HG03354 (cell line): ENCODE results near the gene ISM1.

Experiments used
- ATAC-seq: cut with Tn5 transposase; IDR thresholded peaks from one replicate; pipeline ENCODE4 v1.9.1; 2021; ENCODE audit warnings: mild to moderate bottlenecking; ENCODE audit not compliant: unreplicated experiment, poor library complexity, severe bottlenecking

The ISM1 gene

GRCh38 chr20:13298692-13299373 lies 77.8 kb downstream of the ISM1 start:
- no peak for ATAC-seq

DNA sequence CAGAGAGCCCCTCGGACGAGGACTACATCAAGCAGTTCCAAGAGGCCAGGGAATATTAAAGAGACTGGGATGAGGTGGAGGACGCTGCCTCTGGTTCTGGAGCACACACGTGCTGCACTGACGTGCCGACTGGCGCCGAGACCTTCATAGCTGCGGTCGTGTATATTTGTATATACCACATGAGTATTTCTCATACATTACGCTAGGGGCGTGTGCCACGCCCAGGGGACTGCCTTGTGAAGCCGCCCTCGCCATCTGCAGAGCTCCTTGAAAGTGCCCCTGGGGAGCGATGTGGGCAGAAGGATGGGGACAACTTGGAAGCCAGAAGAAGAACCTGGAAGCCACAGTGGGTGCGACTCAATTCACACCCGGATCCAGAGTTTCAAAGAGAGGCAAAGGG lies 78.3 kb downstream of the ISM1 start:
- no peak for ATAC-seq

DNA sequence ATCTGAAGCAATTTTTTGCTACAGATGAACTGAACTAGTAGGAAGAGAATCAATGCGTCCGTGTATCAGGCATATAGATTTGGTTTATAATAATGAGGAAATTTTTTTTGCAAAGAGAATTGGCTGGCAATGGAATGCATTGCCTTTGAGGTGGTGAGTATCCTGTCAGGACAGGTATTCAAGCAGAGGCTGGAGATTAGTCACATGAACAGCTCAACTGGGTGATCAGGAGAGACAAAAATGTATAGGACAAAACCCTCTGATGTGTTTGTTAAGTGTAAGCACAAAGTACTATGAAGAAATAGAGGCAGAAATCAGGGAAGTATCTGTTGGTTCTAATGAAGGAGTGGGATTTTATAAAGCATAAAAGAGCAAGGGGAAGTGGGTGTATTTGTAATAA lies 80.5 kb downstream of the ISM1 start:
- ATAC-seq, result no peak

DNA sequence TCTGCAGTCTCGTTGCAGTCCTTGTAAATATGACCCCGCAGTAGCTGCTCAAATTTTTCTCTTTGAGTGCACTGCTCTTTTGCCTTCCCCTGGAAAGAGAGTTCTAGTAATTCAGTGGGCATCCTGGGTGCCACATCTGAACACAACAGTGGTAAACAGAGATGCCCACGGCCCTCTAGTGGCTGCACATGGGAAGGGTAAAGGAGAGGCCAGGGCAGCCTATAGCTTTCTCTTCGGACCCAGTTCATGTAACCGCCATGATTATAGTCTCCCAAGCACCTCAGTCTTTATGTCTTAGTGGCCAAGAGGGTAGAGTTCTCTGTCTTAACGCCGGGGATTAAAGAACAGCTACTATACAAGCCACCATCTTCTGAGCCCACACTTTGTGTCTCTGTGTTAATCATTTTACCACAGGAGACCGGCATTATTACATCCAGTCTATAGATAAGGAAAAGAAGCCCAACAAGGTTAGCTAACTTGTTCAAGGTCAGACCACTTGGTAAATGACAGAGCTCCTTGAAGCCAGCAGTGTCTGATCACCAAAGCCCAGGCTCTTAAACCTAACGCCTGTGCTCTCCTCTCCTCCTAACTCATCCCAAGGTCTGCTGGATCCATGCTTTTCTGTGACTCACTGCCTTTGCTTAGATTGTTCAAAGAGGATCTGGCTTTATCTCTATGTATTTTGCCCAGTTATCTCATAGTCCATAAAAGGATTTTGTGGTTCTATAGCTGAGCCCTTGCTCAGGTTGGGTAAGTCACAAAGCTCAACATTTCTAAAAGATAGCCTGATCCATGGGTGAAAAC lies 81.8 kb downstream of the ISM1 start:
- ATAC-seq, result peak; percentile 91

DNA sequence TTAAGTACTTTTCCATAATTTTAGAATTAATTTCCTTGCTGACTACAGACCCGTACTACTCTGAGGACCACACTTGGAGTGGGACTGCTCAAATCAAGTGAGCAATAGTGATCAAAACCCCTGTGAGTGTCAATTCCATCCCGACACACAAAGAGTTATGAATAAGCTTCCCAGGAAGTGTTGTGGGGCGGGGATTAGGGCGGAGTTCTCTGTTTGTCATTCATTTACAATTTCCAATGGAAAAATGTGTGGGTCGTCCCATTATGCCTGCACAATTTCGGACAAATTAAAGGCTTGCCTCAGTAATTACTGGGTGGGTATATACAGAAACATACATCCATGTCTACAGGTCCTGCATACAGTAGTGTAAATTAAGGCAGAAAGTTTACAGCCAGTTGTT lies 84.2 kb downstream of the ISM1 start:
- no peak for ATAC-seq

- no peak for ATAC-seq
Observed at GRCh38 chr20:13307562-13308163, 86.6 kb downstream of the ISM1 start.

GRCh38 chr20:13312300-13312699 lies 91.2 kb downstream of the ISM1 start:
- ATAC-seq, result no peak

DNA sequence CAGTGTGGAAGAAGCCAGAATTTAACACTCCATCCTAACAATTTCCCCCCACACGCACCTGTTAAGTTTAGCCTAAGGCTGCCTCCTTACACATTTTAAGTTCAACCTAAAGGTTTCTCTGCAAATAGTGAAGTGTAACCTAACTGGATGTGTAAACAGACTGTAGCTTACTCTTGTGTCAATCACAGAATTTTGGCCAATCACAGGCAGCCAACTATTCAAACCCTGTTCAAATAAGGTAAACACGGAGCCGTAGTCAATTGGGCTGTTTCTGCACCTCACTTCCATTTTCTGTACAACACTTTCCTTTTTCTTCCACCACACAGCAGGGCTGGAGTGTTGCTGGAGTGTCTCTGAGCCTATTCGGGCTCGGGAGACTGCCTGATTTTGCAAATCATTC lies 92.1 kb downstream of the ISM1 start:
- no peak for ATAC-seq

DNA sequence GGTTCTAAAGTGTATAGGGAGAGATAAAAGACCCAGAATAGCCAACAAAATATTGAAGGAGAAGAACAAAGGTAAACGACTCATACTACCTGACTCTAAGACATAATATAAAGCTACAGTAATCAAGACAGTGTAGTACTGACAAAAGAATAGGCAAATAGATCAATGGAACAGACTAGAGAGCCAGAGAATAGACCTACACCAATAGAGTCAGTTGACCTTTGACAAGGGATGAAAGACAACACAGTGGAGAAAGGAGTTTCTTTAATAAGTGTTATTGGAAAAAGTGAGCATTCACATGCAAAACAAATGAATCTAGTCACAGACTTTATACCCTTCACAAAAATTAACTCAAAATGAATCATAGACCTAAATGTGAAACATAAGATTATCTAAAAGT lies 96.4 kb downstream of the ISM1 start:
- no peak for ATAC-seq

- ATAC-seq, result no peak
Observed at GRCh38 chr20:13318871-13319521, 97.9 kb downstream of the ISM1 start.

DNA sequence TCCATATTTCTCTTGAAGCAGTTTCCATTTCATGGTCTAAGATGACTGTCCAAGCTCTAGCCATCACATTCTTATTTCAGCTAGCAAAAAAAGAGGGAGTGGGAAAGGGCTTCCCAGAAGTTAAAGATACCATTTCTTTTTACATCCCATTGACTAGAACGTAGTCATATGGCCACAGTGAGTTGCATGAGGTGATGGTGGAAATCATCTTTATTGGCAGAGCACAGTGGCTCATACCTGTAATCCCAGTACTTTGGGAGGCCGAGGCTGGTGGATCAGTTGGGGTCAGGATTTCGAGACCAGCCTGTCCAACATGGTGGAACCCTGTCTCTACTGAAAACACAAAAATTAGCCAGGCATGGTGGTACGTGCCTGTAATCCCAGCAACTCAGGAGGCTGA lies 99.6 kb downstream of the ISM1 start:
- no peak for ATAC-seq

DNA sequence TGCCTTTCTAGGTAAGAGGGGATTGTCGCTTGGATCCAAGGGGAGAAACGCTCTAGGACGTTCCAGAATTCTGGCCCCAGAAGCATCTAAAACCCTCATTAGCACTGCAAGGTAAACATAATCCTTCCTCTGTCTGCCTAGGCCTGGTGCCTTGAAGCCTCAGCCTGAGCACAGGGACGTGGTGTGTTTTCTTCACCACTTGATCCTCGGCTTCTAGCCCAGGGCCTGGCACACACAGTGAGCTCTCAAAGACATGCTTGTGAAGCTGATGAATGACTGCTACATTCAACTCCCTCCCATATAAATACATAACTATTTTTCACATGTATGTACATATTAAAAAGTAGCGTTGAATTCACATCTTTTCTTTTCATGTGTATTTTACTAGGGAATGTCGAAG lies 100.3 kb downstream of the ISM1 start:
- no peak for ATAC-seq

- ATAC-seq, result no peak
Observed at GRCh38 chr20:13322198-13322597, 101.1 kb downstream of the ISM1 start.

DNA sequence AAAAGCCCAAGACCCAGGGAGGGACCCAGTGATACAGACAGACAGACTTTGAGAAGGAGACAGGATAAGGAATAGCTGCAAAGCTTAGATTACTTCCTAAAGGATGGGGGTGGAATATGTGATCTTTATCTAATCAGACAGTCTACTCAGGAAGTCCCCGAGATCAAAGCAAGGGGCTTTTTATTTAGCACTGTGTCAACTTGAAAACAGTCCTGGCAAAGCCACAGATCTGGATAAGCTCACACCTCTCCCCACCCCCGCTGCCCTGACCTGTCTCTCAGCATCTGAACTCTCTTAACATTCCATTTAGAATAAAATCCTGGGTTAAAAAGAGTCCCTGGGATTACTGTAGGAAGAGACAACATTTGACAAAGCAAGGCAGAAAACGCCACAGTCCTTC lies 101.5 kb downstream of the ISM1 start:
- ATAC-seq, result no peak

DNA sequence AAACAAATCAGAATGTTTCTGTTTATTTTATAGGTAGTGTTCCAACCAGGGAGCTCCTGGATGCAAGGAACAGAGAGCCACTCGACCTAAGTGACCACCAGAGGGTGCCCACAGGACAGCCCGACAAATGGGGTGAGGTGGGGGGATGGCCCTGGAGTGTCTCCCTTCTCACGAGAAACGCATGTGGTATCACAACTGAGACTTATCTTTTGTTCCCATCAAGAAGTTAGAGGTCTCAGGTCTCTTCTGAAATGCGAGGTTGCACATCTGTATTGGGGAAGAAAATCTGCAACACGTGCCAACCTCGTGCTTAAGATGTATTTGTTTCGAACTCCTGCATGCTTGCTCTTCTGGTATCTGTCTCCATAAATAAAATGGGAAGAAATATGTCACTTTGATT lies 104.0 kb downstream of the ISM1 start:
- peak; percentile 55 for ATAC-seq

- ATAC-seq, result no peak
Observed at GRCh38 chr20:13325796-13326340, 104.8 kb downstream of the ISM1 start.

- ATAC-seq, result no peak
Observed at GRCh38 chr20:13331536-13331935, 110.5 kb downstream of the ISM1 start.

DNA sequence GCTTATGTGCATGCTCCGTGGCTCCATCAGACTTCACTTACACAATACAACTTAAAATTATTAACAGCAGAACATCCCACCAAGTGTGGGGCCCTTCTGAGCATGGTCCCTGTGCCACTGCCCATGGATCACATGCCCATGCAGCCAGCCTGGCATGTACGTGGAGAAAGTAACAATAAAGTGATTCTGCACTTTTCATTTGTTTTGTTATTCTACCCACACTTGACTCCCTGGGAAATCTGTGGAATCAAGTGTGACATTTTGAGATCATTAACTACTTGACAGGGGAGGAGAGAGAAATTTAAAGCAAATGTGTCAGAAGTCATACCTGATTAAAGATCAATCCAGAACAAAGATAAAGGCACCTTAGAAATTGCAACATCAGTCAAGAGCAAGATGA lies 112.0 kb downstream of the ISM1 start:
- no peak for ATAC-seq

GRCh38 chr20:13333793-13334192 lies 112.7 kb downstream of the ISM1 start:
- ATAC-seq, result no peak
